Endothelial cell of umbilical vein (primary cell): ENCODE data around the gene SIVA1.

Experiments
- EZH2 ChIP-seq: IDR thresholded peaks from 2 replicates; pipeline ENCODE4 v1.6.1; 2012; ENCODE audit warnings: borderline replicate concordance, low read depth, mild to moderate bottlenecking, moderate library complexity, low read length, inconsistent platforms; ENCODE audit not compliant: severe bottlenecking
- GATA2 ChIP-seq: IDR thresholded peaks from 2 replicates; pipeline ENCODE4 v1.7.0; 2011; ENCODE audit warnings: low read depth, mild to moderate bottlenecking, moderate library complexity, mixed read lengths, low read length; ENCODE audit not compliant: insufficient read length, insufficient read depth
- JUN ChIP-seq: IDR thresholded peaks from 2 replicates; pipeline ENCODE4 v1.6.1; 2011; ENCODE audit warnings: borderline replicate concordance, low read depth; ENCODE audit not compliant: insufficient read length, insufficient read depth
- MAX ChIP-seq: IDR thresholded peaks from 2 replicates; pipeline ENCODE4 v1.6.1; 2011; ENCODE audit not compliant: insufficient read depth, insufficient read length
- POLR2A ChIP-seq: IDR thresholded peaks from 2 replicates; pipeline ENCODE4 v1.6.1; 2012; ENCODE audit warnings: low read depth, mild to moderate bottlenecking, control low read depth, low read length
- TF ChIP-seq, protein P1 (sequence below), 2 donors: IDR thresholded peaks; 1 replicate in 1 of 2; 2 replicates in 1 of 2; pipeline ENCODE4 v1.5.1; 2011; ENCODE audit warnings: low read length in 2 of 2, mild to moderate bottlenecking in 2 of 2, moderate library complexity in 2 of 2, control low read depth in 1 of 2, inconsistent platforms in 1 of 2, low read depth in 1 of 2; ENCODE audit not compliant: insufficient read depth in 1 of 2; ENCODE audit errors: extremely low read depth in 1 of 2

DNA sequence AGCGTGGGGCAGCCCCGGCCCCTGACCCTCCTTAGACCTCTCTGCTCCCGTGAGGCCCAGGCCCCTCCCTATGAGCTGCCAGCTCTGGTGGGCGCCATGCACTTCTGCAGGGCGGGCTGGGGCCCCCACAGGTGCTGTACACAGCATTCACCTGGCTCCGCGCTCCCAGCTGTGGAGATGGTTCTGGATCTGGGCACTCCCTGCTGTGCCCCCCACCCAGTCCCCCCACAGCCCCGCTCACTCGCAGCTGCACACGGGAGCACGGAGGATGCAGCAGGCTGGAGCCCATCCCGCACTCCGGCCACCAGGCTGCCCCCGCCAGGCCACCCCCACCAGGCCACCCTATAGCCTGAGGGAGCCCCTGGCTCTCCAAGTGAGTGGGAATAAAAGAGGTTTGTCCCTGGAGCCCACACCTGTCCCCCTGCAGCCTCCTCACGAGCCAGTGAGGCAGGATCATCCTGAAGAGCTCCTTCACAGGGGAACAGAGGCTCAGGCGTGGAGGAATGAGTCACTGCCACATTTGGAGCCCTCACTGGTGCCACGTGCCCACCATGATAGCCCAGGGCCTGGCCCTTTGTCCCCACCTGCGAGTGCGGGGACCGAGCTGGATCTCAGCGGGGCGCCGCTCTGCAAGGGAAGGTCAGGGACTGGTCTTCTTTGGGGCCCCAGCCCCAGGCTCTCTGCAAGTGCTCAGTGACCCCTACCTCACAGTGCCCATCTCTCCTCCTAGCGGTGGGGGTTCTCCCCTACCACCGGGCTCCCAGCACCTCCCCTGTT, 27.0 kb upstream of the SIVA1 start:
- TF ChIP-seq, protein P1, sequence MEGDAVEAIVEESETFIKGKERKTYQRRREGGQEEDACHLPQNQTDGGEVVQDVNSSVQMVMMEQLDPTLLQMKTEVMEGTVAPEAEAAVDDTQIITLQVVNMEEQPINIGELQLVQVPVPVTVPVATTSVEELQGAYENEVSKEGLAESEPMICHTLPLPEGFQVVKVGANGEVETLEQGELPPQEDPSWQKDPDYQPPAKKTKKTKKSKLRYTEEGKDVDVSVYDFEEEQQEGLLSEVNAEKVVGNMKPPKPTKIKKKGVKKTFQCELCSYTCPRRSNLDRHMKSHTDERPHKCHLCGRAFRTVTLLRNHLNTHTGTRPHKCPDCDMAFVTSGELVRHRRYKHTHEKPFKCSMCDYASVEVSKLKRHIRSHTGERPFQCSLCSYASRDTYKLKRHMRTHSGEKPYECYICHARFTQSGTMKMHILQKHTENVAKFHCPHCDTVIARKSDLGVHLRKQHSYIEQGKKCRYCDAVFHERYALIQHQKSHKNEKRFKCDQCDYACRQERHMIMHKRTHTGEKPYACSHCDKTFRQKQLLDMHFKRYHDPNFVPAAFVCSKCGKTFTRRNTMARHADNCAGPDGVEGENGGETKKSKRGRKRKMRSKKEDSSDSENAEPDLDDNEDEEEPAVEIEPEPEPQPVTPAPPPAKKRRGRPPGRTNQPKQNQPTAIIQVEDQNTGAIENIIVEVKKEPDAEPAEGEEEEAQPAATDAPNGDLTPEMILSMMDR (IDR thresholded peaks at IDR 0.05; ENCODE audit: extremely low read depth in 1 of 2, insufficient read depth in 1 of 2, low read depth in 1 of 2, low read length in 2 of 2) = no peak
- TF ChIP-seq EZH2 = no peak
- no peak for TF ChIP-seq GATA2
- no peak for TF ChIP-seq POLR2A
- no peak for TF ChIP-seq MAX
- TF ChIP-seq JUN = no peak
